Measurements from ENCODE around the gene FMN1. TPM values are rescaled to one million over a fixed set of nuclear protein-coding genes. Genes with fewer than 3 reads are reported as not detected.

The FMN1 gene
- total and polyA plus RNA-seq, 10 of the 15 experiments (the other 5 are each of a cell fraction or from before 2014, with no cell fraction given), result 0.05 to 0.16 (median 0.08) TPM; not detected in 4

DNA sequence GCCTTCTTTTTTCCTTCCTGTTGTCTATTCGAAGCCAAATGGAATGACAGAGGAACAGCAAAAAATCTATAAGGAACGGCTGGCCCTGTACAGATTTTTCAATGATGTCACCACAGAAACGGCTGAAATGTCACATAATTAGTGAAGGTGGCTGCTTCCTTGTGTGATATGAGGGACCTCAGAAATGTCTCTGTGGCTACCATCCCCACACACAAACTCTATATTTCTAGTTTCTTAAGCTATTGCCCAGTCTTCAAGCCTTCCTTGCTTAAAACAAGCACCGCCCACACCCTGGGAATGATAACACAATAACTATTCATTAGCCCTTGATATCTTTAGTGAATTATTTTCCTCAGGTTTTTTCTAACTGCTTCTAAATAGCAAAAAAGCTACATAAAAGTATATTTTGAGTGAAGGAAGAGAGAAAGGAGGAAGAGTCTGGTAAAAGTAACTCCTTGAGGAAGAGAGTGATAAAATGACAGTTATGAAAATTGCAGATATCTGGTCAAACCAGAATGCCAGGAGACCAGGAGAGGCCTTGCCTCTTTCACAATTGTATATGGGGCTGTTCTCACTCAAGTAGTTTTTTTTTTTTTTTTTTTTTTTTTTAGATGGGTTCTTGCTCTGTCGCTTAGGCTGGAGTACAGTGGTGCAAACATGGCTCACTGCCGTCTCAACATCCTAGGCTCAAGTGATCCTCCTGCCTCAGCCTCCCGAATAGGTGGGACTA lies 38.7 kb downstream of the FMN1 start (continued):
- TF ChIP-seq CEBPZ (IDR thresholded peaks at IDR 0.05; ENCODE audit: low read depth, low read length) (no peak), RAD51 (IDR thresholded peaks at IDR 0.05) (no peak)

- in situ Hi-C loops (cut with MboI) (no loop called here), intact Hi-C loops (cut with micrococcal nuclease; ENCODE audit: unreplicated experiment) (no loop called here)
- Histone ChIP-seq H4K20me1 (ENCODE audit: control insufficient read depth, insufficient read depth) (no peaks in the 10 kb centered on the region), H3K79me2 (ENCODE audit: control insufficient read depth, insufficient read depth, low read length) (no peaks in the 10 kb centered on the region), H3K4me2 (ENCODE audit: control insufficient read depth, insufficient read depth) (no peak overlapping the region), H3K9ac (ENCODE audit: control insufficient read depth, insufficient read depth, low read length) (no peak overlapping the region), H3K36me3 (ENCODE audit: control insufficient read depth in 2 of 2, insufficient read depth in 2 of 2, low read length in 1 of 2) (no peaks in the 10 kb centered on the region), H3K9me3 (replicated peaks; ENCODE audit: control insufficient read depth, insufficient read depth, low read length) (no peaks in the 10 kb centered on the region; the same call in 2 of the 3 replicates), H3K4me3 (no peak overlapping the region), H3K27ac (ENCODE audit: control insufficient read depth, insufficient read depth) (no peak overlapping the region), H3K4me1 (ENCODE audit: control insufficient read depth, insufficient read depth, low read length) (no peaks in the 10 kb centered on the region), H3K27me3 (replicated peaks in 1 of 2; ENCODE audit: control insufficient read depth in 2 of 2, insufficient read depth in 2 of 2, low read length in 1 of 2) (peaks cover 1 to 8% of the 10 kb centered on the region in 2 experiments; a peak in 2 of 4 replicates), H2AFZ (ENCODE audit: control insufficient read depth, low read depth, low read length) (no peak overlapping the region)
- POLR2A ChIA-PET, result interaction anchor here (0.5 kb wide), 1 partner anchor 15 kb away, joined by 3 read pairs; no protein-coding TSS in a partner anchor
- SMC1A ChIA-PET (ENCODE audit: uncharacterized antibody, unreplicated experiment), result interaction anchor here (0.9 to 1.4 kb wide), 2 partner anchors 11 to 62 kb away, joined by 3 to 4 read pairs; no protein-coding TSS in a partner anchor
- no TSS peak for BruUV-seq (replicated peaks)
- ATAC-seq (no peak), FAIRE-seq (no peak), DNase-seq (ENCODE audit: low read depth, low spot score) (no peak)
- RAD21 ChIA-PET (ENCODE audit: unreplicated experiment), result interaction anchor here (1.0 kb wide), 1 partner anchor 12 kb away, joined by 3 read pairs; no protein-coding TSS in a partner anchor
- TF ChIP-seq MYC (IDR thresholded peaks at IDR 0.05; ENCODE audit: insufficient read depth, insufficient read length, insufficient replicate concordance, low read length, severe bottlenecking) (no peak), ZNF274 (IDR thresholded peaks at IDR 0.05; ENCODE audit: insufficient read depth, insufficient read length) (no peak), SUPT20H (IDR thresholded peaks at IDR 0.05; ENCODE audit: borderline replicate concordance, control insufficient read depth, low read depth, low read length) (no peak), STAT3 (IDR thresholded peaks at IDR 0.05; ENCODE audit: low read depth, low read length) (no peak), REST (IDR thresholded peaks at IDR 0.05; ENCODE audit: low read depth, low read length) (no peak)
- TF ChIP-seq, protein P1, sequence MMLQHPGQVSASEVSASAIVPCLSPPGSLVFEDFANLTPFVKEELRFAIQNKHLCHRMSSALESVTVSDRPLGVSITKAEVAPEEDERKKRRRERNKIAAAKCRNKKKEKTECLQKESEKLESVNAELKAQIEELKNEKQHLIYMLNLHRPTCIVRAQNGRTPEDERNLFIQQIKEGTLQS (IDR thresholded peaks at IDR 0.05; ENCODE audit: borderline replicate concordance, extremely low read depth, low read depth, low read length), result no peak
- 11% methylated on average over 14 of the region's 14 CpGs for WGBS (ENCODE audit: insufficient coverage, insufficient replicate concordance, low lambda C conversion rate, missing lambda C conversion rate)
- CTCF ChIA-PET, result interaction anchor here (1.0 kb wide), 1 partner anchor 569 kb away, joined by 3 read pairs; no protein-coding TSS in a partner anchor
These were observed 40.0 kb downstream of the FMN1 start for GRCh38 chr15:33154351-33155166.

Measured in GM12878 (cell line).